AG08396 (cell line): ENCODE measurements around the gene TUBB2B.

ENCODE experiments used
- DNase-seq: peaks from one replicate; pipeline ENCODE4 v3.0.0; 2012; ENCODE audit warnings: low spot score, mixed read lengths

The TUBB2B gene

GRCh38 chr6:3232017-3232945 is 4.8 kb upstream of the TUBB2B start:
- DNase-seq = no peak

GRCh38 chr6:3231247-3232016 is 4.0 kb upstream of the TUBB2B start:
- peak; percentile 76 for DNase-seq

GRCh38 chr6:3230900-3231246 is 3.4 kb upstream of the TUBB2B start:
- DNase-seq = no peak

DNA sequence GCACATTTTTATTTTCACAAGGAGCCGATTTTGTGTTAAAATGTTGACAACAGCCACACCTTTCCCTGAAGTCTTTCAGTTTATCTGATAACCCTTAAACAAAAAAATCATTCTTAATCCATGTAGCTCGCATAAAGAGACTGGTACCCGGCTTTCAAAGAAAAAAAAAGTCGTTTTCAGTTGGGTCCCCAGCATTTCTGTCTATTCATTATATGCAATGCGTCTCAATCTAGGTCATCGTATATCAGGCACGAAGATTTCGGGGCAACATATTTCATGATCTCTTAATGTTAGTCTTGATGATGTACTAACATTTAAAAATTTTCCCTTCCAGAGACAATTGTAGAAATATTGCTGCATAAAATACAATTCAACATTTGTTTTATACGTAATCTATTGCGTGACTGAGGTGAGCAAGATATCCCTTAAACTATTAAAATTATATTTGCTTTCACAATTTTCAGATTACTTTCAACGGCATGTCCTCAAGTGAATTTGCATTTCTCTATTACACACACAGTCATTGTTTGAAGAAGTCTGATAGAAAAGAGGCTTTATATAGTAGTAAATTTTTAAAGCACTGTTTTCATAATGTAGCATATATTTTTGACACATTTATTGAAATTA is 2.9 kb upstream of the TUBB2B start:
- DNase-seq = no peak

GRCh38 chr6:3229566-3230178 is 2.2 kb upstream of the TUBB2B start:
- no peak for DNase-seq

DNA sequence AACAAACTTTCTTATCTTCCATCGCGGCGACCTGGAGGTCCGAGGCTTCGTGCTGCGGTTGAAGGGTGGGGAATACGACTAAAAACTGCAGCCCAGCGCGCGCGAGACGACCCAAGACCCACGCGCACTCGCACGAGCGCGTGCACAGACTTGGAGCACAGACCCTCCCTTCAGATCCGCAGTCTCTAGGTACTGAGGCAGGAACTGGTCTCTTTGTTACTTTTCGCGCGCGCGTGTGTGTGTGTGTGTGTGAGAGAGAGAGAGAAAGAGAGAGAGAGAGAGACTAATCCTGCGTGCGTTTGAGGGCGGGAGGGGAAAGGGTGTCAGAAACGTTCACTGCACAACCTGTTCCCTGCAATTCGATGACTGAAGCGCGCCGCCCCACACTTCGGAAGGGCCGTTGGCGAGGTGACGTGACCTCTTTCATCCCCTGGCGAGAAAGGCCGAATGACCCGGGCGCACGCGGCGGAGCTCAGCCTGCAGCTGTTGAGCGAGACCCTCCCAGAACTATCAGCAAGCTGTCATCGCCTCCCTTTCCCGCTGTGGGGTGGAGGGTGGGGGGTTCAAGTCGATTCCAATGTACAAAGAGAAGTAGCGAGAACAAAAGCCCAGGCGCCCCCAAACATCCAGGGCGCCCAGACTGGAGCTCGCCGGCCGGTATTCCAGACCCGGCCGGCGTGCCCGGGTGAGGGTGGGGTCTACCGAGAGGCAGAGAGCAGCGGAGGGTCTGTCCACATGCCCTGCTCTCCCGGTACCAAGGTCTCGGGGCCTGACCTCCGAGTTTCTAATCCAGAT is 1.5 kb upstream of the TUBB2B start:
- no peak for DNase-seq

- DNase-seq = no peak
Observed at GRCh38 chr6:3228046-3228671, 706 bp upstream of the TUBB2B start.

DNA sequence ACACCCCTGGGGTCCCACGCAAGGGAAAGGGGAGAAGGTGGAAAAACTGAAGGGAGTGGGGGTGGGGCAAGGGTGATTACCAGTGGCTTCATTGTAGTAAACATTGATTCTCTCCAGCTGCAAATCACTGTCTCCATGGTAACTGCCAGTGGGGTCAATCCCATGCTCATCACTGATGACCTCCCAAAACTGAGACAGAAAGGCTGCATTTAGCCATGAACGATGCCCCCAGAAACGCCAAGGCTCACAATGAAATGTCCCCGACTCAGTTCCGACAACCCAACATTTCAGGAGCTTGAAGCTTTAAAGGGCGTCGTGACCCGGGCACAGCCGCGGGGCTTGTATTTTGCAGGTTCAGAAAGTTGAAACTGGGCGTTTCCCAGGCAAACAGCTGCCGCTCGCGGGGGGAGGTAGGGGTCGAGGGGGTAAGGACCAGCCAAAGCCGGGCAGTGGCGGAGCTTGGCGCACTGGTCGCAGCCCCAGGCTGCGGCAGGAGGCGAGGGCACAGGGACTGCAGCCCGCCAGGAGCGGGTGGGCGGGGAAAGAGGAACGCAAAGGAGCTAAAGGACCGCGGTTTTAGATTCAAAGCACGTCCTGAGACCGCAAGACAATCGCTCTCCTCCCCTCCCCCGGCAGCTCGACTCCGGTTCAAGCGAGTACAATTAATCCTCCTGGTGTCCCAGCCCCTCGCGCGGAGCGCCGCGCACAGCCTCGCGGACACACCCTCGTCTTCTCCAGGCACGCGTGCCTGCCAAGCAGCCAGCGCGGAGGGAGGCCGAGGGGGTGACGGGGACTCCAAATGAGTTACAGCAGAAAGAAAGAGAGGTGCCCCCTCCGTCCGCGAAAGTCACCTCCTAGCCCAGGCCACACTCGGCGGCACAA is 731 bp downstream of the TUBB2B start:
- peak; percentile 42 for DNase-seq

GRCh38 chr6:3226042-3226441 is 1.4 kb downstream of the TUBB2B start:
- no peak for DNase-seq

DNA sequence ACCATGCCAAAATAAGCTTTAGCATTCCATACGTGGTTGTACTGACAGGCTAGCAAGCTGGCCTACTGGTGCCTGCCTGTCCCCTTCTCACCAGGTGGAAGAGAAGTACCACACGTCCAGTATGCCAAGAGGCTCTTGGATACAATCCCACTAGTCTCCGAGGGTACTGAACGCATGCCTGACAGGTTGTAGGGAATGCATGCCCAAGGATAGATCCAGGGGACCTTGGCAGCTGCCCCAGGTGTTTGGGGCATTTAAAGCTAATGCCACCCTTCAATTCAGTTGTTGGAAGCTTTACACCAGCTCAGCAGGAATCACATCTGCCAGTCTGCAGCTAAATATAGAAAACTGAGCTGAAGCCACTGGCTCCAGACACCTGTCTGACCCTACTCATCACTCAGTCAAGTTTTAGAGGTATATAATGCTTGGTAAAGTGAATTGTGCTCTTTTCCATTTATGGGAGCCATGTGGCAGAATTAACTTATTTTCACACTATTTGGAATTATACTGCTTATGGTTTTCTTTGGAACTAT is 4.9 kb downstream of the TUBB2B start:
- DNase-seq = no peak

GRCh38 chr6:3221578-3221977 is 5.9 kb downstream of the TUBB2B start:
- DNase-seq = no peak

GRCh38 chr6:3220366-3220765 is 7.1 kb downstream of the TUBB2B start:
- DNase-seq = no peak

DNA sequence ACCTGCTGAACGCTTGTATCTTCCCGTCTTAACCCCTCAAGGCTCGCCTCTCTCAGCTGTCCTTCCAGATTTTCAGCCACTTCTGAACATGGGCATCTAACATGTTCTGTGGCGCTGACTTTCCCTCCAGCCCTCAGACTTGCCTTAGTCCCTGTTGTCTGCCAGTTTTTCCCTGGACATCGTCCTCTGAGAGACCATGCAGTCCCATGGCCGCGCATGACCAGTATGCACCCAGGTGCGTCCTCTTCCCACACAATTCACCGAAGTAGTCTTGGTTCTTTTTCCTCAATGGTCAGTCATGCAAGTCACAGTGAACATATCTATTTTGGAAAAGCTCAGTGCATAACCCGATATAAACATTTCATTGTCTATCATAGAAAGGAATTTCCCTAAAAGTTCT is 9.2 kb downstream of the TUBB2B start:
- DNase-seq = no peak

DNA sequence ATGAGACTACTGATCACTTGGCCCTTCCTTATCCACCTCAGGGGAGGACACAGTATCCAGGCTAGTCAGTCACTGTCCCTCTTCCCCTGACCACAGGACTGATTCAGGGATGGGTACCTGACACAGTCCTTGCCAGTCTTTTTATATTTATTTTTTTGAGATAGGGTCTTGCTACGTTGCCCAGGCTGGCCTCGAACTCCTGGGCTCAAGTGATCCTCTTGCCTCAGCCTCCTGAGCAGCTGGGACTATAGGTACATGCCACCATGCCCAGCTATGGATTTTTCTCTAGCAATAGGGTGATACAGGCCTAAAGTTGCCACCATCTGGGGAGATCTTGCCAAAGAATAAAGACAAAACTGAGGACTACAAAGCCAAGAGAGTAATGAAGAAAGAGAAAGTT is 10.2 kb downstream of the TUBB2B start:
- no peak for DNase-seq

DNA sequence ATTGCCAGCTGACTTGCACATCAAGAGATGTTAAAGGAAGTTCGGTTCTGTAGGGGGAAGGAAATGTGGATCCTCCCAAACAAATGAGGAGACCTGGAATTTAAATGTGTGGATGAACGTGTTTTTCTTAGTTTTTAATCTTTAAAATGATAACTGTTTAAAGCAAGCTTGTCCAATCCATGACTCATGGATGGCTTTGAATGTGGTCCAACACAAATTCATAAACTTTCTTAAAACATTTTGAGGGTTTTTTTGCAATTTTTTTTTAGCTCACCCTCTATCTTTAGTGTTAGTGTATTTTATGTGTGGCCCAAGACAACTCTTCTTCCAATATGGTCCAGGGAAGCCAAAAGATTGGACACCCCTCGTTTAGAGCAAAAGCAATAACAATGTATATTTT is 12.6 kb downstream of the TUBB2B start:
- no peak for DNase-seq

DNA sequence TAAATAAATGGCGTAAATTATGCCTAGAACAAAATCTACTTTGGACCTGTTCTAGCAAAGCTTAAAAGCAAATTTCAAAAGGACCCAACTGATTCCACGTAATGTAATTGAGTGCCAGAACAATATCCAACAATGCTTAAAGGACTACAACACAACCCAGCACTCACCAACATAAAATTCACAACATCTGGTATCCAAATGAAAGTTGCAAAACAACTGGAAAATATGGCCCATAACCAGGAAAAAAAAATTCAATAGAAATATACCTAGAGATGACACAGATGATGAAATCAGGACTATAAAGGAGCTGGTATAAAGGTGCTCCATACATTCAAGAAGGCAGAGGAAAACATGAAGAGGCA is 14.1 kb downstream of the TUBB2B start:
- no peak for DNase-seq

DNA sequence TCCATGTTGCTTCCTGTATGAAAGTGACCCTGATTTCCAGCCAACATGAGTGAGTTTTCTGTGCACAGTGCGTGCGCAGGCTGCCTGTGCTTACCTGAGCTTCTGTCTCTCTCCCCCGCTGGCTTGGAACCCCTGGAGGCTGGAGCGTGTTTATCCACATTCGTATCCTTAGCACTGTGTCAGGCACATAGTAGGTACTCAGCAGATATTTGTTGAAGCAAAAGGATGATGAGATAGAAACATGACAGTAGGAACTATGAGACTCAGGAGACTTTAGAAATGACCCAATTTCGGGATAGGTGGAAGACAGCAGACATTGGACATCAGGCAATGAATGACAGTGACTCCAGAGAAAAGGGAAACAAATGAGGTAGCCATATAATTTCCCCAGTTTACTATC is 15.2 kb downstream of the TUBB2B start:
- no peak for DNase-seq

- DNase-seq = peak; percentile 31
Observed at GRCh38 chr6:3211681-3212080, 15.8 kb downstream of the TUBB2B start.

DNA sequence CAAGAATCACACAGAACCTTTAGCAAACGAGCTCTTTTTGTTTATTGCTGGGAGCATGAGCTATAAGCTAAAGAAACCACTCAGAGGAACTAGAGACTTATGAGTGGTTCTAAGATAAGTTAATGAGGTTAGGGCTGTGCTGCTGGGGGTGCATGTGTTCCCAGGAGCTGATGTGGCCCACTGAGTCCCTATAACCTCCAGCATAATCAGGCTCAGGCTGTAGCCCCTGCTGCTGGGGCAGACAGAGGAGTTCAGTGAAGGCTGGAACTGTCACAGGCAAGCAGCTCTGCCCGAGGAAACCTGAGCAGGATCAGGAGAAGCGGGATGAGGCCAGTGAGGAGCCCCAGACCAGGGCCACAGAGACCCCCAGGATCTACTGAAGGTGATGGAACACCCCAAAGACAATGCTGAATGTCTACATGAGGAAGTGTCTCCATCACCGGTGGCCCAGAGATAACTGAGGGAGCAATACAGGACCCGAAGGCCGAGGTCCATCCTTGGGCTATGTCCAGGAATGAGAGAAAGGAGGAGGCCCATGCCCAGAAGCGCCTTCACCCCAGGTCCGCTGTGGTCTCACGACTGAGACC is 17.3 kb downstream of the TUBB2B start:
- no peak for DNase-seq
